Astrocyte of the cerebellum (primary cell): ENCODE data around the gene SPOP.

Experiments used
- DNase-seq: peaks from one replicate; pipeline ENCODE4 v3.0.0-alpha.2; 2011; ENCODE audit warnings: low read depth
- H3K4me3 ChIP-seq: 2 replicates; pipeline ENCODE4 v1.5.1; 2011; ENCODE audit warnings: mild to moderate bottlenecking, low read depth, low read length, moderate library complexity
- in situ Hi-C: cut with HindIII; loops from 2 replicates; pipeline ENCODE4 v1.10.0; 2017; ENCODE audit warnings: low sequenced_read_pairs
- TF ChIP-seq, protein P1 (sequence below): IDR thresholded peaks from 2 replicates; pipeline ENCODE4 v1.5.1; 2012; ENCODE audit warnings: low read length, low read depth, moderate library complexity, mild to moderate bottlenecking; ENCODE audit errors: missing control alignments

The SPOP gene

DNA sequence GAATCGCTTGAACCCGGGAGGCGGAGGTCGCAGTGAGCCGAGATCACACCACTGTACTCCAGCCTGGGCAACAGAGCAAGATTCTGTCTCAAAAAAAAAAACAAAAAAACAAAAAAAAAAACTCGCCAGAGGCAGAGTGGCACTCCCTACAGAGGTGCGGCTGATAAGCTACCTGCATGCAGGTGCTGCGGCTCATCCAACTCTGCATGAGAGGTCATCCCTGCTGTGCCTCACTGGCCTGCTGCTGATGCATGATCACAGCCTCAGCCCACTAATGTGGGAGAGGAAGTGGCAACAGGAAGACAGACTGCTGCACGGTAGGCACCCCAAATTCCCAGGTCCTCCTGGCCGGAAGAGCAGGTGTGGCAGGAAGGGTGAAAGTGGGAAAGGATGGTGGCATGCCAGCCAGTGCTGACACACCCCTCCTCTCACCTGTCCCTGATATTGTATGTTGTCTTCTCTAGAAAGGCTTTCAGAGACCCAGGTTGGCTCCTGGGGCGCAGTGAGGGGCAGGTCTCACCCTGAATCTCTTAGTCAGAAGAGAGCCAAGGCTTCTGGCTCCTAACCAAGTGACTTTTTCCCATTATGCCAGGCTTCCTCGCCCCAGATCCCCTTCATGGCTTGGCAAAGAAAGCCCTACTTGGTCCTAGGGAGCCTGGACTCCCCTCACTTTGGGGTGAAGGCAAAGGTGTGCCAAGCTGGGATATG, 90.4 kb downstream of the SPOP start:
- TF ChIP-seq, protein P1, sequence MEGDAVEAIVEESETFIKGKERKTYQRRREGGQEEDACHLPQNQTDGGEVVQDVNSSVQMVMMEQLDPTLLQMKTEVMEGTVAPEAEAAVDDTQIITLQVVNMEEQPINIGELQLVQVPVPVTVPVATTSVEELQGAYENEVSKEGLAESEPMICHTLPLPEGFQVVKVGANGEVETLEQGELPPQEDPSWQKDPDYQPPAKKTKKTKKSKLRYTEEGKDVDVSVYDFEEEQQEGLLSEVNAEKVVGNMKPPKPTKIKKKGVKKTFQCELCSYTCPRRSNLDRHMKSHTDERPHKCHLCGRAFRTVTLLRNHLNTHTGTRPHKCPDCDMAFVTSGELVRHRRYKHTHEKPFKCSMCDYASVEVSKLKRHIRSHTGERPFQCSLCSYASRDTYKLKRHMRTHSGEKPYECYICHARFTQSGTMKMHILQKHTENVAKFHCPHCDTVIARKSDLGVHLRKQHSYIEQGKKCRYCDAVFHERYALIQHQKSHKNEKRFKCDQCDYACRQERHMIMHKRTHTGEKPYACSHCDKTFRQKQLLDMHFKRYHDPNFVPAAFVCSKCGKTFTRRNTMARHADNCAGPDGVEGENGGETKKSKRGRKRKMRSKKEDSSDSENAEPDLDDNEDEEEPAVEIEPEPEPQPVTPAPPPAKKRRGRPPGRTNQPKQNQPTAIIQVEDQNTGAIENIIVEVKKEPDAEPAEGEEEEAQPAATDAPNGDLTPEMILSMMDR = no peak
- in situ Hi-C loops = no loop called here

DNA sequence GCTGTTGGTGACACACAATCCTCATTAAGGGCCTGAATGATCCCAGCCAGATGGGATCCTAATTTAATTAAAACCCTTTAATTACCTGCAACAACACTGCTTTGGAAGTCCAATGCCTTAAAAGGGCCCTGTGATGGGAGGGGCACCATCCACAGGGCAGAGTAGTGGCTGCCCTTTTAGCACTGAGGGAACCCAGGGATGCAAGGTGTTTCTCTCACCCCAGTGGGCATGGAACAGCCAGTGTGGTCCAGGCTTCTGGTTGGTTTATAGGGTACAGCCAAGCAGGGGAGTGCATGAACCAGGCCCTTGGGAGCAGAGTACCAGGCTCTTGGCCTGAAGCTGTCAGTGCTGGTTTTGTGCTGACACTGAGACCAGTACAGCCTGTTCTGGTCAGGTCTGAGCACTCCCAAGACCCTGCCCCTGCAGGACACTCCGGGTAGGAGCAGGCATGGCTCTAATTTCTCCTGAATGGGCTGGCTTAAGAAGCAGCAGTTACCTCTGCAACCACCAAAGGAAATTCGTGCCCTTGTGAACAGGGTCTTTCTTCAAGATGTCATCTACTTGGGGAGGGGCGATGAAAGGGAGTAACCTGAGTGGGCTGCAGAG, 92.4 kb downstream of the SPOP start:
- TF ChIP-seq, protein P1 = peak; percentile 23
- in situ Hi-C loops = no loop called here
- H3K4me3 ChIP-seq = no peak overlapping the region
- no peak for DNase-seq

More for the DNA sequence above, 90.4 kb downstream of the SPOP start:
- H3K4me3 ChIP-seq = no peak overlapping the region
- DNase-seq = no peak

DNA sequence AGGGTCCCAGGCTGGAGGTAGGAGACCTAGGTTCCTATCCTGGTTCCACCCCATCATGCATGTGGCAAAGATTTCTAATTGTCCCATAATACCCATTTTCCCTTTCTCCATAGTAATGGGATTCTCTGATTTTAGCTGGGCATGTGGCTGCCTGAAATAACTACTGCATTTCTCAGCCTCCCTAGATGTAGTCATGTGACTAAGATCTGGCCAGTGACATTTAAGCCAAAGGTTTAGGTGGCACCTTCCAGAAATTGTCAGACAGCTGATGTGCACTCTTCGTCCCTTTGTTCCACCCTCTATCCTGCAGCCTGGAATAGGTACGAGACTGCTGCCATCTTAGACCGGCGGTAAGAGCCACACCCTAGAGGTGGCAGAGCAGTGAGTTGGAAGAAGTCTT, 94.0 kb downstream of the SPOP start:
- no peak for DNase-seq
- H3K4me3 ChIP-seq = no peak overlapping the region
- in situ Hi-C loops = no loop called here
- TF ChIP-seq, protein P1 = no peak

DNA sequence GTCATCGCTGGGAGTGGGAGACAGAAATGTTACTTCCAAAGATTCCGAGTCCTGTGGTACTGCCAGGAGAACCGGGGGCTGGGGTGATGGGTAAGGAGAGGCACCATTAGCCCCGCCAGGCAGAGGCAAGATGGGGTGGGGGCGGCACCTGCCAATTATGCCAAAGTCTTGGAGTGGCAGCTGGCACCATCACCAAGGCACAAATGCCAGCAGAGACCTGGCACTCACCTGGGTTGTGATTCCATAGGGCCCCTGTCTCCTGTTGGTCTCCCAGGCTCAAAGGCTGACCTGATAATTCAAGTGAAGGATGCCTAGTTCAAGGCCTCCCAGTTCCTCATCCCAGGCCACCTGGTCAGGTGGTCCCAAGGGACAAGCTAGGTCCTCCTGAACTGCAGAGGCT, 94.7 kb downstream of the SPOP start:
- TF ChIP-seq, protein P1 = no peak
- in situ Hi-C loops = no loop called here
- no peak for DNase-seq
- H3K4me3 ChIP-seq = no peak overlapping the region

DNA sequence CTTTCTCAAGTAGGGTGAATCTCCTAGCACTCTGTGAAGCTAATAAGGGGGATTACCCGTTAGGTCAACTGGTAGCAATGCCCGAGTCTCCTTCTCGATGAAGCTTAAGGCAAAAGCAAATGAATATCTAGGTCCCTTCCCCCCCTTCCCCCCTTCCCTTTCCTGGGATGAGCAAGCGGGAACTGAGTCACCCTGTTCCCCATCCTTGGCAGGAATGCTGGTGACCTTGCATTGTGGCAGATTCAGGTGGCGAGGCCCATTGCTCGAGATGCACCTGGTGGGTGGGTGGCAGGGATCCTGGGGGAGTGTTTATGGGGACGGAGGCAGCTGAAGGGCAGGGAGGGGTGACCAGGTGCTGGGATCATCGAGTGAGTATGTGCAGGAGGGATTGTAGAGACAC, 95.1 kb downstream of the SPOP start:
- TF ChIP-seq, protein P1 = no peak
- no peak for DNase-seq
- in situ Hi-C loops = no loop called here
- no peak overlapping the region for H3K4me3 ChIP-seq

DNA sequence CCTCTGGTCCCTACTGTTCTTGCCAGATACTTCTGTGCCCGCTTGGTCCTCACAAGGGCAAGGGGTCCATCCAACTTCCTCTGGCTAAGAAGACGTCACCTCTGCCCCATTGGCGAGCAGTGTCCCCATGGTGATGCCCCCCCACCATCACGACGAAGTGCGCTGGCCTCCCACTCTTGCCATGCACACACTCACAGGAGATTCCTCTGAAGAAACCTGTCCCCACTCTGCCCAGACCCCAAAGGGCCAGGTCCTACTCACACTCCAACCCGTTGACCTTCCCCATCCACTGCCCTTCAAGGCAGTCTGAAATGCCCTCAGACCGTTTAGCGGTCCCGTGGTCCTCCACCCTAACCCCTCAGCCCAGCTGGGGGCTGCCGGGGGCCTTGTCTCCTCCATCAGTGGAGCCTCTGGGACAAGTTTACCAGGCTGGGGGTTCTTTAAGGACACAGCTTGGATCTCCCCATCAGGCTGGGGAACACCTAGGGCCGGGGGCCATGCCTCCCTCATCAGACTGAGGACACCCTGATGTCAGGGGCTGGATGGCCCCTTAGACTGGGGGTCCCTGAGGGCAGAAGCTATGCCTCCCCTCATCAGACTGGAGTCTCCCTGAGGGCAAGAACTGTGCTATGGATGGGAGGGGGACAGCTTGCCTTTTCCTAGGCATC, 95.7 kb downstream of the SPOP start:
- in situ Hi-C loops = no loop called here
- TF ChIP-seq, protein P1 = no peak
- H3K4me3 ChIP-seq = no peak overlapping the region
- no peak for DNase-seq
